GM12878 (cell line): ENCODE results near the gene CFAP53.

Source experiments
- CHD4 ChIP-seq: fragments of 200-600 bp; sonication (generic); IDR thresholded peaks from 2 replicates; pipeline ENCODE4 v1.6.1; 2016; ENCODE audit warnings: mild to moderate bottlenecking
- EZH2 ChIP-seq: IDR thresholded peaks from 2 replicates; pipeline ENCODE4 v1.6.1; 2012; ENCODE audit warnings: low read depth, mild to moderate bottlenecking, control low read depth, inconsistent platforms, low read length, borderline replicate concordance; ENCODE audit not compliant: control insufficient read depth
- HDAC2 ChIP-seq: fragments of 200-600 bp; sonication (generic); IDR thresholded peaks from 2 replicates; pipeline ENCODE4 v1.6.1; 2017
- NR2C2 ChIP-seq: IDR thresholded peaks from 2 replicates; pipeline ENCODE4 v1.6.1; 2011; ENCODE audit warnings: borderline replicate concordance, low read depth; ENCODE audit not compliant: control insufficient read depth, insufficient read length

GRCh38 chr18:50282521-50283335 is 16.4 kb upstream of the CFAP53 start:
- no peak for TF ChIP-seq NR2C2
- TF ChIP-seq HDAC2: no peak
- TF ChIP-seq EZH2: no peak
- TF ChIP-seq CHD4: no peak
